ENCODE measurements around the gene OR10H4. TPM values are rescaled to one million over a fixed set of nuclear protein-coding genes. Genes with fewer than 3 reads are reported as not detected.

Gene OR10H4
- total RNA-seq, 1 donor from 2014 or later, result not detected

DNA sequence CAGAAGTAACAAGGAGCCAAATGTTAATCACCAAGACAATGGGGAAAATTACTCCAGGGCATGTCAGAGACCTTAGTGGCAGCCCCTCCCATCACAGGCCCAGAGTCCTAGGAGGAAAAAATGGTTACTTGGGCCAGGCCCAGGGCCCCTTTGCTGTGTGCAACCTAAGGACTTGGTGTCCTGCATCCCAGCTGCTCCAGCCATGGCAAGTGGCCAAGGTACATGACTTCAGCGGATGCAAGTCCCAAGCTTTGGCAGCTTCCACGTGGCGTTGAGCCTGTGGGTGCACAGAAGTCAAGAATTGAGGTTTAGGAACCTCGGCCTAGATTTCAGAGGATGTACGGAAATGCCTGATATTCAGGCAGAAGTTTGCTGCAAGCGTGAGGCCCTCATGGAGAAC lies 46.7 kb downstream of the OR10H4 start:
- Mint-ChIP-seq H3K4me3 (ENCODE audit: unreplicated experiment) (no peak overlapping the region), H3K9me3 (ENCODE audit: unreplicated experiment) (peaks cover 4% of the 10 kb centered on the region), H3K36me3 (ENCODE audit: unreplicated experiment) (no peaks in the 10 kb centered on the region), H3K27me3 (ENCODE audit: unreplicated experiment) (peaks cover 2% of the 10 kb centered on the region), H3K4me1 (ENCODE audit: unreplicated experiment) (no peaks in the 10 kb centered on the region), H3K27ac (ENCODE audit: unreplicated experiment) (no peak overlapping the region)
- no peak for TF ChIP-seq CTCF (IDR thresholded peaks at IDR 0.05)
- DNase-seq (ENCODE audit: extremely low spot score, unreplicated experiment), result no peak

GRCh38 chr19:15998166-15998565 lies 49.4 kb downstream of the OR10H4 start:
- H3K27ac Mint-ChIP-seq (ENCODE audit: unreplicated experiment), result no peak overlapping the region
- H3K9me3 Mint-ChIP-seq (ENCODE audit: unreplicated experiment), result no peaks in the 10 kb centered on the region
- H3K36me3 Mint-ChIP-seq (ENCODE audit: unreplicated experiment), result no peaks in the 10 kb centered on the region
- H3K27me3 Mint-ChIP-seq (ENCODE audit: unreplicated experiment), result peaks cover 2% of the 10 kb centered on the region
- DNase-seq (ENCODE audit: extremely low spot score, unreplicated experiment), result peak; percentile 65
- H3K4me3 Mint-ChIP-seq (ENCODE audit: unreplicated experiment), result no peak overlapping the region
- H3K4me1 Mint-ChIP-seq (ENCODE audit: unreplicated experiment), result peaks cover 8% of the 10 kb centered on the region
- TF ChIP-seq CTCF (IDR thresholded peaks at IDR 0.05), result no peak

Other genes starting within 250 kb of the OR10H4 start
- gene OR10H2, start 221.0 kb upstream of the OR10H4 start, total RNA-seq, result not detected in 2 replicates
- not detected in 2 replicates for gene OR10H3, start 211.0 kb upstream of the OR10H4 start, total RNA-seq
- not detected in 2 replicates for gene OR10H5, start 161.3 kb upstream of the OR10H4 start, total RNA-seq
- not detected in 2 replicates for gene OR10H1, start 133.3 kb upstream of the OR10H4 start, total RNA-seq
- not detected in 2 replicates for gene CYP4F2, start 50.9 kb upstream of the OR10H4 start, total RNA-seq
- gene CYP4F11, start 14.5 kb upstream of the OR10H4 start, total RNA-seq, result not detected in 2 replicates
- 663 and 687 TPM in 2 replicates for gene TPM4, start 127.5 kb downstream of the OR10H4 start, total RNA-seq
- gene RAB8A, start 162.9 kb downstream of the OR10H4 start, total RNA-seq, result 55.9 and 61.1 TPM in 2 replicates
- gene HSH2D, start 194.7 kb downstream of the OR10H4 start, total RNA-seq, result not detected in 2 replicates
- not detected in 2 replicates for gene CIB3, start 224.5 kb downstream of the OR10H4 start, total RNA-seq
- 78.8 and 80.2 TPM in 2 replicates for gene FAM32A, start 236.4 kb downstream of the OR10H4 start, total RNA-seq
- 85.5 TPM in 2 replicates for gene AP1M1, start 248.9 kb downstream of the OR10H4 start, total RNA-seq